ENCODE measurements around the gene ZNF827.
A peak's percentile ranks its signal among the peaks of the same experiment; 100 is the strongest.

Gene ZNF827

GRCh38 chr4:145823743-145824142, 114.9 kb downstream of the ZNF827 start:
- DNase-seq, result no peak

DNA sequence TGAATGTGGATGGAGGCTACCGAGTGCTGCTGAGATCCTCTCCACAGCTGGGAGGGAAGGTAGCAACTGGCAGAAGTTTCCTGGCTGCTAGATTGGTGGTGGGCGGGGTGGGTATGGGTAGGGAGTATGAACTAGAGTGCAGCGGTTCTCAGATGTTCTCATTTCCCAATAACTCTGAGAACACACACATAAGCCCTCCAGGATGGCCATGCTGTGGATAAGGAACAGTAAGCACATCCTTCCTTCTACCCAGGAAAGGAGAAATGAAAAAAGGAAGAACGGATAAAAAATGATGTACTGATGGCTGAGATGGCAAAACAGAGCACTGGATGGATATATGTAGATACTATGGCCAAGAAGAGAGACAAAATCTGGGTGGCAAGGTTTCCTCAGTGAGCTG, 116.0 kb downstream of the ZNF827 start:
- no peak for DNase-seq

GRCh38 chr4:145822181-145822580, 116.4 kb downstream of the ZNF827 start:
- DNase-seq, result no peak

DNA sequence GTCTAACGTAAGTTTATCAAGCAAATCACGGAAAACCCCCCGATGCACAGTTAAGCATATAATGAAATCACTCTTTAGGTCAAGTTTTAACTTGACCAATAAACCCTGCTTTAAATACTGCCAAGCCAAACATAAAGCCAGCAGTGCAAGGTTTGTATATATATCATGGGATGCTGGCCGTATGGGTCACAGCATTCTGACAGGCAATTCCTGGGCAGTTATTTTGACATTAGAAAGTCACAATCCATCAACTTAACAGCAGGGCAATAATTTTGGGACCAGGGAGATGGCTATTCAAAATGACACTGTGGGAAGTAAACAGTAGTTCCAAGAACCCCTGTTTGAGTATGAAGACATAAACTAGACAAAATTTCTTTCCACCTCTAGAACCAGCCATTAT, 116.9 kb downstream of the ZNF827 start:
- DNase-seq, result no peak

DNA sequence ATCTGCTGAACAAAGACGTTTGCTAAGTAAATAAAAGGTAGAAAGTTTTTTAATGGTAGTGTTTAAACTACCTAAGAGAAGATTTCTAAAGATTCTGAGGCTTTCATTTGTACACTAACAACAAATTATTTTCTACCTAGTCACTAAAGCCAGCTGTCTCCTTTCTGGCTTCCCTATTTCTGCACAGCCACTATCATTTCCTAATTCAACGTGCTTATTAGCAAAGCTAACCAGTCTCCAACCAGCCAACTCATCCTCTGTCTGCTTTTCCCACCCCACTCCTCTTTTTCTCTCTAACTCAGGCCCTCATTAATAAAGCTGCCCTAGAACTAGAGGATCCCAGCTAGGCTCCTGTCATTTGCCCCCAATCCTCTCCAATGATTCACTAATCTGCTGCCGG, 118.2 kb downstream of the ZNF827 start:
- no peak for DNase-seq

- no peak for DNase-seq
These were observed 118.8 kb downstream of the ZNF827 start for GRCh38 chr4:145819853-145820181.

- no peak for DNase-seq
These were observed 119.3 kb downstream of the ZNF827 start for GRCh38 chr4:145819101-145819852.

DNA sequence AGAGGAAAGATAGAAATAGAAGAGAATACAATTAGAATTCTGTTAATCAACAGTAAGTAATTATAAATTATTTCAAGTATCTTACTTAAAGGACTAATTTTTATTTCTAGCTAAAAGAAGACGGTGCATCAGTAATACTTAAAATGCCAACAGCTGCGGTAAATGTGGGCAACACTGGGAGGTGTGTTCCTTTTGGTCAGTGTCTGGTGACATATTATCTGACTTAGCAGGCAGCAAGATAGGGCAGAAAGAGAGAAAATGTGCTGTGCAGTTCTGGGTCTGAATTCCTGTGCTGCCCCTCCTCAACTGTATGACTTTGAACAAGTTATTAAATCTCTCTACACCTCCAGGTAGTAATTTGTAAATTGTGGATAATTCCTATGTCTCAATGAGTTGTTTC, 120.6 kb downstream of the ZNF827 start:
- DNase-seq, result no peak

- no peak for DNase-seq
These were observed 122.5 kb downstream of the ZNF827 start for GRCh38 chr4:145816091-145816490.

DNA sequence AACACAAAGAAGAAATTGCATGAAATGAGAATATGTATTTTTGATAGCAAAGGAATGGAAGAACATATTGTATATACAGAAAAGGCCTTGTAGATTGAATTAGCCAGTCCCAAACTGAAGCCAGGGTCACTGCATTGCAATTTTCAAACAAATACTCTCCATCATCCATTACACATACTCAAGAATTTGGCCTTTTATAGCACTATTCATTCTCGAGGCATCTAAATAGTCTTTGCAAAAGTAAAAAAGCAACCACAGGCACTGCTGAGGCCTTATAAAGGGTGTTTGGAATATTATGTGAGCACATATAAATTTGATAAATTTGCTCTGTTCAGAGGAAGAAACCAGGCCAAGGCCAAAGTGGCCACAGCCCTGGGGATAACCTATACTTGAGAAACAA, 123.0 kb downstream of the ZNF827 start:
- DNase-seq, result no peak

DNA sequence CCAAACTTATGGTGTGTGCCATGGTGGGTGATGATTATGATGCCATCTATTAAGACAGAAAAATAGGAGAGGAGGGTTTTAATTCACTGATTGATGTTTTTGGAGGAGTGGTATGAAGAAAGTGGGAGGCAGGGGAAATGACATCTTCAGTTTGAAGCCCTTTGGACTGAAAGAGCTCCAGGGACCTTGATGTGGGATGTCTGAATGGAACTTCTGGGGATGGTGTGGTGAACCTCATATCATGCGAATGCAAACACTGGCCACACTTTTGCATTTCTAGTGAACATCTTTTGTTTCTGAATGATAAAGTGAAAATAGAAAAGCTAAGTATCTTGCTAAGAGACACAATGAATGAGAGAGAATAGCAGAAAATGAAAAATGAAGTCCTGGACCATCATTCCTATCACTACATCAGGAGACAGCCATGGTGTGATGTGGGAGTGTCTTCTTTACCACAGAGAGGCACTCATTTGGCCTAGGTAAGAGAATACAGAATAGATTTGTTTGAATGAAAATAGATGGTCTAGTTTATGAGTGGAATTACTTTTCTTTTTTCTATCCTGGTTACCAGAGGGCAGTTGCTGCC, 123.5 kb downstream of the ZNF827 start:
- DNase-seq, result peak; percentile 21 to 54

DNA sequence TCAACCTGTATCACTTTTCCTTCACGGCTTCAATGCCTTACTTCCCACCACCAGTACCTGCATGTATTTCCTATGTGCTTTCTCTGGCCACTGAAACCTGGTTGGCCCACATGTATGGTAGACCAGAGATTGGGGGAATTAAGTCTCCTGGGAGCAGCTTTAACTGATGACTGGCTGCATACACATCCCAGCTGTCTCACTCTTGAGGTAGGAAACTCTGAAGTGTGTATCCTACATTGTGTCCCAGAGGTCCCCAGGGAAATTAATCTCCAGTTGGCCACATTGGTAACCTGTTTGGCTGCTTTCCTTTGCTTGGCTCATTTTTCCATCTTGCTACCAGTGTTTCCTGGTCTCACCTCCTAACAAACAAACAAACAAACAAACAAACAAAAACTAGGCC, 124.4 kb downstream of the ZNF827 start:
- no peak for DNase-seq

GRCh38 chr4:145812919-145813318, 125.7 kb downstream of the ZNF827 start:
- DNase-seq, result no peak

- peak in 1 of 2 experiments; percentile 25 for DNase-seq
These were observed 129.6 kb downstream of the ZNF827 start for GRCh38 chr4:145808848-145809512.

DNA sequence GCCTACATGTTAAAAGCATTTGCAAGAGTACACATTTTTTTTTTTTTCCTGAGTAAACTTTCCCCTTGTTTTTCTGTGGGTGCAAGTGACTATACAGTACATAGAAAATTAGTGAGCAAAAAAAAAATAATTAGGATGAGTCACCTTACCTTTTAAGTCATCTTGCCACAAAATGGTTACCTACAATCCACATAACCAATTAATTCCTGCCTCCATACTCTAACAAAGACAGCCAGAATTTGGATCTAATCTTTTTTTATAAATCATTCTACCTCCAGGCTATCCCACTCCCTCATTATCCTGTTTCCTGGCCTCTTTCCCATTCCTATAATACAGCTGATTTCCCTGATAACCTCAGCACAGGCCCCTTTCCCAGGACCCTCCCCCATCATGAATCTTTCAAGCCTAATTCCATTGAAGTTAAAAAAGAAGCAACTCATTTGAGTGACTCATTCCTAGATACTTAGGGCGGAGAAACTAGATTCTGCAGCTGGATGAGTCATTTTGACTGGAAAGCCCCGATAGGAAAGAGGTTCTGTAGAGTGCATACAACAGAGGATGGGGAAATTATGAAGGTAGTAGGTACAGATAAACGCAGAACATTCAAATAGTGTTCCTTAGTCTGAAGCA, 130.5 kb downstream of the ZNF827 start:
- DNase-seq, result peak; percentile 34 to 51

- DNase-seq, result no peak
These were observed 133.1 kb downstream of the ZNF827 start for GRCh38 chr4:145805490-145805889.

GRCh38 chr4:145804116-145804515, 134.5 kb downstream of the ZNF827 start:
- DNase-seq, result no peak

- no peak for DNase-seq
These were observed 139.4 kb downstream of the ZNF827 start for GRCh38 chr4:145799223-145799622.

DNA sequence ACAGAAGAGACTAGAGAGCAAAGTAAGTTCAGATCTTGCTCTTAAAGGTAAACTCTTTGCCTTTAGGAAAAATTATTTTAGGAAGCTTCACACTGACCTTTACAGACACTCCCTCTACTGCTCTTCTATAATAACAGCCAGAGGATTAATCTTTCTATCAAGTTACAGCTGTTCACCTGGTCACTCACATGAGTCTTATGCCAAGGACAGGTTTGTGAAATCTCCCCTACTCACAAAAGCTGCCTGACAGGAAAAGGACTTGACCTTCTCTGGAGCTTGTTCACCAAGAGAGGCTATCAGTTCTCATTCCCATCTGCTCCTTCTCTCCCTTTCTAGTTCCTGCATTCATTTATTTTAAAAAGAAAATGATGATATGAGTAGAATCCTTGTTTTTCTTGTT, 141.3 kb downstream of the ZNF827 start:
- DNase-seq, result no peak

DNA sequence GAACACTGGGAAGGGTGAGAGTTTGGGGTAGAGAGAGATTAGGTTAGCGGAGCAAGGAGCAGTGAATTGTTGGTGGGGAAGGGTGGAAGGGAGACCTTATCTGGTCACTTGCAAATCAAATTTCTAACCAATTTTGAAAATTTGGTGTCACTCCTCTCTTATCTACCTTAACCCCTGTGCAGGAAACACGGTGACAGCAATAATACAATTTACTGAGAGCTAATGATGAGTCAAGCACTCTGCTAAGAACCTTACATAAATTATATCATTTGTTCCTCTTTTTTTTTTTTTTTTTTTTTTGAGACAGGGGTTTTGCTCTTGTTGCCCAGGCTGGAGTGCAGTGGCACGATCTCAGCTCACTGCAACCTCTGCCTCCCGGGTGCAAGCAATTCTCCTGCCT, 142.3 kb downstream of the ZNF827 start:
- no peak for DNase-seq

GRCh38 chr4:145795521-145795920, 143.1 kb downstream of the ZNF827 start:
- no peak for DNase-seq

DNA sequence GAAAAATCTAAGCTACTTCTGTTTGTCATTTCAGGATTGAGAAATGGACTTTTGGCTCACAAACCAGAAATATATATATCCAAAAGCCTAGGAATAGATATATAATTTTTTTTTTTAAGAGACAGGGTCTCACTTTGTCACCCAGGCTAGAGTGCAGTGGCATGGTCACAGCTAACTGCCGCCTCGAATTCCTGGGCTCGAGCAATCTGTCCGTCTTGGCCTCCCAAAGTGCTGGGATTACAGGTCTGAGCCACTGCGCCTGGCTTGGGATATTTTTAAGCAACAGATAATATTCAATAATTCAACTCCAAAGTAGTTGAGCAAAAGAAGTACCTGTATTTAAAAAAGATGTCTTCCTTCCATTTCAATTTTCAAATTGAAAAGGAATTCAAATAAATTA, 146.2 kb downstream of the ZNF827 start:
- no peak for DNase-seq

DNA sequence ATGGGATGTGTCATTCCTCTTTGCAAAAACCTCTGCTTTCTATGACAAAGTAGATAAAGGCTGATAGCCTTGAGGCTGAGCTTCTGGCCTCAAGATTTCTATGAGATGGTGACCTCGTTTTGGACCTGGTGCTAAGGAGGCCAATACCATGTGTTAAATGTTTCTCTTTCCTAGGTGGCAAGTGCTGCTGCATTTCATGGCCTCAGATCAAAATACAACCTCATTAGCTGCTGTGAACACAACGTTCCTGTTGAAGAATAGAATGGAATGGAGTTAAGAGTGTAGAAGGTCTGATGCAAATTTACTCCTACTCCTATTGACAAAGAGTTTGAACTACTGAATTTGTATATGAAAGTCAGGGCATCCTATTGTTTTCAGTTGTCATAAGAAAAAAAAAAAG, 146.6 kb downstream of the ZNF827 start:
- no peak for DNase-seq

DNA sequence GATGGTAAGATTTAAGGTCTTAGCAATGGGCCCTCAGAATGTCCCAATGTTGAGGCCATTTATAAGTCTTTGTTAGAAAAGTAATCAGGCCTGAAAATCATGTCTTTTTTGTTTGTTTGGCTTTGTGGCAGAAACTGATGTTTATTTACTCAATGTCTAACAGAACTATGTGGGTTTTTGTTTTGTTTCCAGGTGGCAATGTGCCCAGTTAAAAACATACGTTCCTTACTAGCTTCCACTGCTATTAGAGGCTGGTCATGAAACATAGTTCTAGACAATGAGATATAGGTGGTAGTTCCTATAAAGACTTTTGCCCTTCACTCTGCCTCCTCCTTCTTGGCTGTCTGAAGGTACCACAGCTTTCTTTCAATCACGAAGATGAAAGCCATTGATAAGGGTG, 149.9 kb downstream of the ZNF827 start:
- DNase-seq, result no peak

Measured in activated CD4-positive, alpha-beta T cell treated with anti-CD3 and anti-CD28 coated beads, Interleukin-2, amount 50 U/mL, for 48 hours (primary cell).